GM21786 (cell line): ENCODE measurements around the gene ANKRD34A.

Source experiments
- ATAC-seq: cut with Tn5 transposase; IDR thresholded peaks from one replicate; pipeline ENCODE4 v1.9.1; 2021; ENCODE audit not compliant: unreplicated experiment

Gene ANKRD34A

GRCh38 chr1:145991735-145992412 is 27.5 kb upstream of the ANKRD34A start:
- no peak for ATAC-seq

GRCh38 chr1:145990249-145990855 is 26.0 kb upstream of the ANKRD34A start:
- ATAC-seq = no peak

- ATAC-seq = no peak
These were observed 24.4 kb upstream of the ANKRD34A start for GRCh38 chr1:145988773-145989172.

- no peak for ATAC-seq
These were observed 23.6 kb upstream of the ANKRD34A start for GRCh38 chr1:145987926-145988325.

- ATAC-seq = no peak
These were observed 22.2 kb upstream of the ANKRD34A start for GRCh38 chr1:145986551-145986950.

GRCh38 chr1:145985502-145986439 is 21.4 kb upstream of the ANKRD34A start:
- no peak for ATAC-seq

- ATAC-seq = no peak
These were observed 20.7 kb upstream of the ANKRD34A start for GRCh38 chr1:145985129-145985501.

GRCh38 chr1:145983960-145984830 is 19.8 kb upstream of the ANKRD34A start:
- ATAC-seq = no peak

GRCh38 chr1:145983206-145983675 is 18.9 kb upstream of the ANKRD34A start:
- ATAC-seq = no peak

GRCh38 chr1:145982010-145982723 is 17.8 kb upstream of the ANKRD34A start:
- ATAC-seq = no peak

GRCh38 chr1:145980457-145980994 is 16.2 kb upstream of the ANKRD34A start:
- no peak for ATAC-seq

GRCh38 chr1:145979746-145980456 is 15.5 kb upstream of the ANKRD34A start:
- peak; percentile 37 for ATAC-seq

GRCh38 chr1:145978854-145979745 is 14.7 kb upstream of the ANKRD34A start:
- peak; percentile 83 for ATAC-seq

- no peak for ATAC-seq
These were observed 14.1 kb upstream of the ANKRD34A start for GRCh38 chr1:145978471-145978853.

- ATAC-seq = no peak
These were observed 13.4 kb upstream of the ANKRD34A start for GRCh38 chr1:145977486-145978470.

- no peak for ATAC-seq
These were observed 12.6 kb upstream of the ANKRD34A start for GRCh38 chr1:145977016-145977415.

- ATAC-seq = no peak
These were observed 10.8 kb upstream of the ANKRD34A start for GRCh38 chr1:145975216-145975615.
